Mesenchymal stem cell (in vitro differentiated cells and primary cell): ENCODE data around the gene ENPP5.
"Not testable (repeated sequence)": the region's sequence is repeated elsewhere in the genome, so short reads cannot be mapped to it uniquely, and the experiment has no call there.

Source experiments
- DNase-seq: peaks from one replicate; pipeline ENCODE4 v3.0.0-alpha.2; 2013
- H2AFZ ChIP-seq: one replicate; pipeline ENCODE4 v1.6.1; 2013; ENCODE audit warnings: low read depth, mild to moderate bottlenecking, control low read depth, inconsistent platforms, low read length, moderate library complexity
- H2AK5ac ChIP-seq: 2 replicates; pipeline ENCODE4 v1.6.1; 2013; ENCODE audit warnings: low read length, moderate library complexity, mild to moderate bottlenecking, inconsistent platforms; ENCODE audit not compliant: severe bottlenecking
- H2BK120ac ChIP-seq: one replicate; pipeline ENCODE4 v1.6.1; 2013; ENCODE audit warnings: low read depth, mild to moderate bottlenecking, inconsistent platforms, low read length, moderate library complexity
- H2BK12ac ChIP-seq, 2 experiments: one replicate each; pipeline ENCODE4 v1.6.1; 2013; ENCODE audit warnings: inconsistent platforms in 2 of 2, low read length in 2 of 2, mild to moderate bottlenecking in 2 of 2, moderate library complexity in 2 of 2, control low read depth in 1 of 2
- H2BK15ac ChIP-seq: one replicate; pipeline ENCODE4 v1.6.1; 2013; ENCODE audit warnings: mild to moderate bottlenecking, low read depth, inconsistent platforms; ENCODE audit not compliant: poor library complexity, severe bottlenecking
- H2BK5ac ChIP-seq: 2 replicates; pipeline ENCODE4 v1.6.1; 2013; ENCODE audit warnings: low read depth, mild to moderate bottlenecking, low read length, control low read depth, inconsistent platforms; ENCODE audit not compliant: poor library complexity, severe bottlenecking
- H3K14ac ChIP-seq, 2 experiments: one replicate each; pipeline ENCODE4 v1.6.1; 2013; ENCODE audit warnings: inconsistent platforms in 2 of 2, low read length in 2 of 2, control low read depth in 1 of 2, mild to moderate bottlenecking in 1 of 2, moderate library complexity in 1 of 2
- H3K18ac ChIP-seq, 2 experiments: one replicate each; pipeline ENCODE4 v1.6.1; 2013; ENCODE audit warnings: inconsistent platforms in 2 of 2, low read length in 2 of 2, control low read depth in 1 of 2, low read depth in 1 of 2, mild to moderate bottlenecking in 1 of 2
- H3K23ac ChIP-seq, 2 experiments: one replicate each; pipeline ENCODE4 v1.6.1; 2013; ENCODE audit warnings: inconsistent platforms in 2 of 2, low read length in 2 of 2, mild to moderate bottlenecking in 2 of 2, moderate library complexity in 2 of 2, control low read depth in 1 of 2
- H3K27ac ChIP-seq: 2 replicates; pipeline ENCODE4 v1.5.1; 2013; ENCODE audit warnings: mild to moderate bottlenecking, moderate library complexity, low read length, control low read depth, inconsistent platforms; ENCODE audit not compliant: poor library complexity, severe bottlenecking
- H3K27me3 ChIP-seq, 2 experiments: 2 replicates each; pipeline versions ENCODE4 v1.6.1 to v1.7.0; 2013; ENCODE audit warnings: low read length in 2 of 2, mild to moderate bottlenecking in 2 of 2, moderate library complexity in 2 of 2, control low read depth in 1 of 2, inconsistent platforms in 1 of 2; ENCODE audit not compliant: control insufficient read depth in 1 of 2, insufficient read depth in 1 of 2
- H3K36me3 ChIP-seq, 2 experiments: 2 replicates each; pipeline versions ENCODE4 v1.6.1 to v1.7.0; 2013; ENCODE audit warnings: low read length in 2 of 2, control low read depth in 1 of 2, inconsistent platforms in 1 of 2, low read depth in 1 of 2, mild to moderate bottlenecking in 1 of 2; ENCODE audit not compliant: insufficient read depth in 2 of 2, control insufficient read depth in 1 of 2
- H3K4ac ChIP-seq, 2 experiments: one replicate each; pipeline ENCODE4 v1.6.1; 2013; ENCODE audit warnings: inconsistent platforms in 2 of 2, low read length in 2 of 2, mild to moderate bottlenecking in 2 of 2, moderate library complexity in 2 of 2, control low read depth in 1 of 2, low read depth in 1 of 2
- H3K4me1 ChIP-seq: 2 replicates; pipeline ENCODE4 v1.6.1; 2013; ENCODE audit warnings: low read depth, low read length, control low read depth; ENCODE audit not compliant: control insufficient read depth, insufficient read depth
- H3K4me2 ChIP-seq: 2 replicates; pipeline ENCODE4 v1.6.1; 2013; ENCODE audit warnings: low read length, mild to moderate bottlenecking, inconsistent platforms; ENCODE audit not compliant: poor library complexity, severe bottlenecking
- H3K4me3 ChIP-seq, 2 experiments: 2 replicates each; pipeline versions ENCODE4 v1.5.1 to v1.7.0; 2013; ENCODE audit warnings: low read length in 2 of 2, mild to moderate bottlenecking in 2 of 2, control low read depth in 1 of 2, low read depth in 1 of 2; ENCODE audit not compliant: insufficient read depth in 1 of 2
- H3K79me1 ChIP-seq: replicated peaks from 2 replicates; pipeline ENCODE4 v1.6.1; 2013; ENCODE audit warnings: mild to moderate bottlenecking, control low read depth, low read length, inconsistent platforms; ENCODE audit not compliant: poor library complexity, severe bottlenecking
- H3K9ac ChIP-seq: 2 replicates; pipeline ENCODE4 v1.7.0; 2013; ENCODE audit warnings: mild to moderate bottlenecking, low read length, moderate library complexity
- H3K9me3 ChIP-seq: 2 replicates; pipeline ENCODE4 v1.7.0; 2013; ENCODE audit warnings: mild to moderate bottlenecking, low read length; ENCODE audit not compliant: control insufficient read depth
- H4K8ac ChIP-seq: one replicate; pipeline ENCODE4 v1.6.1; 2013; ENCODE audit warnings: inconsistent platforms, mild to moderate bottlenecking, low read length, moderate library complexity
- H4K91ac ChIP-seq: one replicate; pipeline ENCODE4 v1.6.1; 2013; ENCODE audit warnings: mild to moderate bottlenecking, low read length, inconsistent platforms
- WGBS: methylation state at CpG from one replicate; pipeline ENCODE4 v1.1.7; 2013; ENCODE audit warnings: mixed read lengths; 5-methylcytosine and 5-hydroxymethylcytosine counted together

Gene ENPP5

GRCh38 chr6:46160102-46160501 lies 10.7 kb downstream of the ENPP5 start:
- Histone ChIP-seq H3K9me3 (no peaks in the 10 kb centered on the region), H3K4me2 (no peak overlapping the region), H3K4me1 (no peaks in the 10 kb centered on the region), H2BK5ac (no peak overlapping the region), H2BK120ac (no peak overlapping the region), H3K27me3 (no peaks in the 10 kb centered on the region), H4K91ac (no peak overlapping the region), H3K4me3 (no peak overlapping the region), H3K79me1 (no peaks in the 10 kb centered on the region), H2AK5ac (no peak overlapping the region), H3K9ac (no peak overlapping the region), H3K23ac (no peak overlapping the region), H2AFZ (no peak overlapping the region), H2BK12ac (no peak overlapping the region), H3K18ac (no peak overlapping the region), H4K8ac (no peak overlapping the region), H3K4ac (no peak overlapping the region), H2BK15ac (no peak overlapping the region), H3K14ac (no peak overlapping the region), H3K27ac (no peak overlapping the region), H3K36me3 (no peaks in the 10 kb centered on the region)
- WGBS = 93% methylated on average over 4 of the region's 5 CpGs
- DNase-seq = no peak

DNA sequence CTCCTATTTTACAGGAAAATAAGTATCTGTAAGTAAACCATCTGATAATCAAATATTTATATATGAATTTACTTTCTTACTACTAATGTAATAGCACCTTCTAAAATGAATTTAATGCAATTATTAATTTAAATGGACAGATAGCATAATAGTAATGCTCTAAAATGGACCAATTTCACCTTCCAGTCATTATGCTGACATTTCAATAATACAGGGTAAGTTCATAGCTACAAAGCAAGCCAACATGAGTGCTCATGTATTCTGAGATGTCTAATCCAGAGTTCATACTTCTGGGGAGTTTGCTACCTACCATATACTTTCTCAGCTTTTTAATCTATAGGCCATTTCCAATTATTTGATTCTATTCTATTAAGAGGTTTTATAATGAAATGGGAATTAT lies 11.6 kb downstream of the ENPP5 start:
- H3K14ac ChIP-seq = no peak overlapping the region
- H3K79me1 ChIP-seq = no peaks in the 10 kb centered on the region
- no peaks in the 10 kb centered on the region for H3K27me3 ChIP-seq
- no peaks in the 10 kb centered on the region for H3K4me1 ChIP-seq
- H3K36me3 ChIP-seq = no peaks in the 10 kb centered on the region
- no peak overlapping the region for H3K4ac ChIP-seq
- no peak overlapping the region for H2BK15ac ChIP-seq
- no peak overlapping the region for H3K4me2 ChIP-seq
- no peak overlapping the region for H3K27ac ChIP-seq
- no peaks in the 10 kb centered on the region for H3K9me3 ChIP-seq
- no peak overlapping the region for H4K91ac ChIP-seq
- DNase-seq = no peak
- no peak overlapping the region for H3K4me3 ChIP-seq
- H2AK5ac ChIP-seq = no peak overlapping the region
- H4K8ac ChIP-seq = no peak overlapping the region
- H3K9ac ChIP-seq = no peak overlapping the region
- H2BK12ac ChIP-seq = no peak overlapping the region
- H3K18ac ChIP-seq = no peak overlapping the region
- H3K23ac ChIP-seq = no peak overlapping the region
- H2BK120ac ChIP-seq = no peak overlapping the region
- H2BK5ac ChIP-seq = no peak overlapping the region
- H2AFZ ChIP-seq = no peak overlapping the region

DNA sequence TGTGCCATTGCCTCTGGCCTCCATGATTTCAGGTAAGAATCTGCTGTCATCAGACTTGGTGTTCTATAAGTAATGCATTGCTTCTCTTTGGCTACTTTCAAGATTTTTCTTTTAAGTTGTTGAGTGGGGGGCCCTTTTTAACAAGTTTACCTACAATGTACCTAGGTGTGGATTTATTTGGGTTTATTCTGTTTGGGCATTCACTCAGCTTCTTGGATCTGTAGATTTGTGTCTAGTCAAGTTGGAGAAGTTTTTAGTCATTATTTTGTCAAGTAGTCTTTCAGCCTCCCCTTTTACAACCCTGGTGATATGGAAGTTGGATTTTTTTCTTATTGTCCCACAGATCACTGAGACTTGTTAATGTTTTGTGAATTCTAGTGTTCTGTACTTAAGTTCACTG lies 14.1 kb downstream of the ENPP5 start:
- H4K8ac ChIP-seq = no peak overlapping the region
- H3K14ac ChIP-seq = no peak overlapping the region
- no peak overlapping the region for H2BK15ac ChIP-seq
- no peak overlapping the region for H2AK5ac ChIP-seq
- no peaks in the 10 kb centered on the region for H3K36me3 ChIP-seq
- no peak overlapping the region for H3K9ac ChIP-seq
- no peak overlapping the region for H2AFZ ChIP-seq
- H3K79me1 ChIP-seq = no peaks in the 10 kb centered on the region
- no peak overlapping the region for H3K18ac ChIP-seq
- DNase-seq = no peak
- no peaks in the 10 kb centered on the region for H3K9me3 ChIP-seq
- H3K4me3 ChIP-seq = no peak overlapping the region
- H2BK12ac ChIP-seq = no peak overlapping the region
- no peak overlapping the region for H3K4me2 ChIP-seq
- H3K23ac ChIP-seq = no peak overlapping the region
- H2BK5ac ChIP-seq = no peak overlapping the region
- H3K27me3 ChIP-seq = no peaks in the 10 kb centered on the region
- H3K27ac ChIP-seq = no peak overlapping the region
- H3K4ac ChIP-seq = no peak overlapping the region
- no peaks in the 10 kb centered on the region for H3K4me1 ChIP-seq
- no peak overlapping the region for H2BK120ac ChIP-seq
- no peak overlapping the region for H4K91ac ChIP-seq

- not testable (repeated sequence) for H3K4me2 ChIP-seq, H4K91ac ChIP-seq, DNase-seq, H3K36me3 ChIP-seq, H2BK15ac ChIP-seq, H3K79me1 ChIP-seq, H3K23ac ChIP-seq, H3K4me1 ChIP-seq, H3K18ac ChIP-seq, H2BK5ac ChIP-seq, H4K8ac ChIP-seq, H3K9ac ChIP-seq, H2BK12ac ChIP-seq, H3K4ac ChIP-seq, H2AK5ac ChIP-seq, H3K9me3 ChIP-seq, H3K27me3 ChIP-seq, H3K14ac ChIP-seq, H2AFZ ChIP-seq, H2BK120ac ChIP-seq, H3K4me3 ChIP-seq, H3K27ac ChIP-seq
- 50% methylated on average over 1 of the region's 3 CpGs for WGBS
Measured at GRCh38 chr6:46149066-46149465, 21.7 kb downstream of the ENPP5 start.
